Measurements from ENCODE around the gene PNPT1. TPM values are rescaled to one million over a fixed set of nuclear protein-coding genes. Genes with fewer than 3 reads are reported as not detected.
"Not testable (repeated sequence)": the region's sequence is repeated elsewhere in the genome, so short reads cannot be mapped to it uniquely, and the experiment has no call there.

PNPT1 gene
- polyA plus RNA-seq, 1 donor: 31.0 TPM

GRCh38 chr2:55601849-55602248, 91.8 kb downstream of the PNPT1 start:
- no peak for DNase-seq

- DNase-seq: no peak
These were observed 95.4 kb downstream of the PNPT1 start for GRCh38 chr2:55598056-55598795.

- not testable (repeated sequence) for DNase-seq
These were observed 96.8 kb downstream of the PNPT1 start for GRCh38 chr2:55596795-55597194.

- no peak for DNase-seq
These were observed 98.1 kb downstream of the PNPT1 start for GRCh38 chr2:55595536-55595935.

GRCh38 chr2:55592130-55592529, 101.5 kb downstream of the PNPT1 start:
- no peak for DNase-seq

GRCh38 chr2:55590810-55591440, 102.7 kb downstream of the PNPT1 start:
- DNase-seq: no peak

DNA sequence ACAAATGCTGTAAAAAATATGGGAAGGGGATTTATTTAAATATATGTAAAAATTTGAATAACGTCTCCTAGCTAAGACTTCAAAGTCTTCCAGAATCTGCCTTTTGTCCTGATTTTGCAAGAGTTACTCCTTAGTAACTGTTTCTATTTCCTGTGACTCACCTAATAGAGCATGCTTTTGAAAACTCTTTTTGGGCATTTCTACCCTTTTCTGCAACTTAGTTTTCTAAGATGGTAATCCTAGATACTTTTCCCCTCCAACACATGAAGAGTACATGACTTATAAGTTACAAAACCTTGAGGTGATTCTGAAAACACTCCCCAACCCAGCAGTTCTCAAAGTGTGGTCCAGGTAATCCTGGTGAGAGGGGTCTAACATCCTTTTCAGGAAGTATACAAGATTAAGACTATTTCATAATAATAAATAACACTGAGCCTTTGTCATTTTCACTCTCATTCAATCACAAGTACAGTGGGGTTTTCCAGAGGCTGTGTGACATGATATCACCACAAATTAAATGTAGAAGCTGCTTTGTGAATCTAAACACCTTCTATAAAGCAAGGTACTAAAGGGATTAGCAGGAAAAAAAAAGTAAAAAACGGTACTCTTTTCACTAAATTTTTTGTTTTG, 108.1 kb downstream of the PNPT1 start:
- no peak for DNase-seq

Other genes starting within 250 kb of the PNPT1 start
- 116 TPM for gene CFAP36, start 174.1 kb downstream of the PNPT1 start, polyA plus RNA-seq (ENCODE audit: insufficient read length)
- 90.8 TPM for gene PPP4R3B, start 76.2 kb downstream of the PNPT1 start, polyA plus RNA-seq (ENCODE audit: insufficient read length)
- gene EFEMP1, start 229.9 kb upstream of the PNPT1 start, polyA plus RNA-seq (ENCODE audit: insufficient read length): 111 TPM

All from left kidney (tissue), 2 donors.